K562 (cell line): ENCODE results near the gene BROX. TPM values are rescaled to one million over a fixed set of nuclear protein-coding genes. Genes with fewer than 3 reads are reported as not detected.
A peak's percentile ranks its signal among the peaks of the same experiment; 100 is the strongest.

Experiments
- FOSL1 ChIP-seq: fragments of 200-800 bp; sonication (Bioruptor generic); conservative IDR thresholded peaks from 2 replicates; pipeline ENCODE4 v1.6.1; 2016; ENCODE audit warnings: missing genetic modification characterization, missing compliant biosample characterization
- GABPB1 ChIP-seq: sonication (generic); formaldehyde crosslinking; IDR thresholded peaks from 2 replicates; pipeline ENCODE4 v1.8.0; 2022; ENCODE audit warnings: mild to moderate bottlenecking, missing genetic modification reagents
- MCM5 ChIP-seq: fragments of 450-650 bp; IDR thresholded peaks from 2 replicates; pipeline ENCODE4 v1.6.1; 2016; ENCODE audit warnings: low read depth
- NFE2 ChIP-seq: IDR thresholded peaks from 2 replicates; pipeline ENCODE4 v1.6.1; 2014; ENCODE audit warnings: antibody characterized with exemption, low read depth
- POLR2G ChIP-seq: fragments of 200-400 bp; formaldehyde crosslinking; IDR thresholded peaks from 2 replicates; pipeline ENCODE4 v1.6.1; 2017; ENCODE audit warnings: low read depth, mild to moderate bottlenecking, antibody characterized with exemption, low read length, moderate library complexity
- RBM17 ChIP-seq: fragments of 200-400 bp; formaldehyde crosslinking; IDR thresholded peaks from 2 replicates; pipeline ENCODE4 v1.6.1; 2017; ENCODE audit warnings: low read depth, mild to moderate bottlenecking, low read length, borderline replicate concordance
- SIRT6 ChIP-seq: IDR thresholded peaks from one replicate; pipeline ENCODE4 v1.6.1; 2012; ENCODE audit warnings: low read depth, mild to moderate bottlenecking, control low read depth, inconsistent platforms, low read length, moderate library complexity
- TCF7 ChIP-seq: sonication (generic); IDR thresholded peaks from 2 replicates; pipeline ENCODE4 v1.6.1; 2016; ENCODE audit warnings: antibody characterized with exemption, borderline replicate concordance
- THRAP3 ChIP-seq: fragments of 450-650 bp; IDR thresholded peaks from 2 replicates; pipeline ENCODE4 v1.6.1; 2016; ENCODE audit warnings: mild to moderate bottlenecking, inconsistent platforms, borderline replicate concordance
- ZNF830 ChIP-seq: fragments of 250-450 bp; sonication (Bioruptor Pico); IDR thresholded peaks from 2 replicates; pipeline ENCODE4 v1.5.0; 2021; ENCODE audit warnings: mild to moderate bottlenecking
- polyA plus RNA-seq, 8 experiments: library from polyadenylated mRNA; depleted of rRNA in 4 of 8; stranded (reverse) in 5 of 8; unstranded in 3 of 8; fragments of >200 nt; fragmentation: Nextera tagmentation in 2 of 8; fragmentation: Illumina TruSeq in 1 of 8; extraction: Ambion mirVana in 2 of 8; extraction: Trizol in 1 of 8; gene quantifications; 2 replicates each; pipeline versions ENCODE4 v1.2.1 to v1.2.3, GENCODE V29; 2011 to 2014; ENCODE audit warnings: inconsistent platforms in 1 of 8, missing spikeins in 1 of 8
- total RNA-seq, 7 experiments: library from RNA; depleted of rRNA in 6 of 7; stranded (reverse); fragments of >200 nt in 6 of 7; fragmentation: Illumina TruSeq in 2 of 7; extraction: Trizol in 2 of 7; gene quantifications; 2 replicates each; pipeline versions ENCODE4 v1.2.1 to v1.2.3, GENCODE V29; 2011 to 2021; ENCODE audit warnings: low replicate concordance in 1 of 7
- TF ChIP-seq, protein P1 (sequence below): fragments of 450-650 bp; IDR thresholded peaks from 2 replicates; pipeline ENCODE4 v1.6.1; 2016; ENCODE audit warnings: low read depth
- TF ChIP-seq, protein P2 (sequence below): sonication (generic); formaldehyde crosslinking; IDR thresholded peaks from 2 replicates; pipeline ENCODE4 v1.8.0; 2022; ENCODE audit warnings: mild to moderate bottlenecking, missing genetic modification reagents

Gene BROX
- total and polyA plus RNA-seq, 9 of the 15 experiments (the other 6 are each of a cell fraction or from before 2014, with no cell fraction given), result 9.4 to 153 (median 45.1) TPM

DNA sequence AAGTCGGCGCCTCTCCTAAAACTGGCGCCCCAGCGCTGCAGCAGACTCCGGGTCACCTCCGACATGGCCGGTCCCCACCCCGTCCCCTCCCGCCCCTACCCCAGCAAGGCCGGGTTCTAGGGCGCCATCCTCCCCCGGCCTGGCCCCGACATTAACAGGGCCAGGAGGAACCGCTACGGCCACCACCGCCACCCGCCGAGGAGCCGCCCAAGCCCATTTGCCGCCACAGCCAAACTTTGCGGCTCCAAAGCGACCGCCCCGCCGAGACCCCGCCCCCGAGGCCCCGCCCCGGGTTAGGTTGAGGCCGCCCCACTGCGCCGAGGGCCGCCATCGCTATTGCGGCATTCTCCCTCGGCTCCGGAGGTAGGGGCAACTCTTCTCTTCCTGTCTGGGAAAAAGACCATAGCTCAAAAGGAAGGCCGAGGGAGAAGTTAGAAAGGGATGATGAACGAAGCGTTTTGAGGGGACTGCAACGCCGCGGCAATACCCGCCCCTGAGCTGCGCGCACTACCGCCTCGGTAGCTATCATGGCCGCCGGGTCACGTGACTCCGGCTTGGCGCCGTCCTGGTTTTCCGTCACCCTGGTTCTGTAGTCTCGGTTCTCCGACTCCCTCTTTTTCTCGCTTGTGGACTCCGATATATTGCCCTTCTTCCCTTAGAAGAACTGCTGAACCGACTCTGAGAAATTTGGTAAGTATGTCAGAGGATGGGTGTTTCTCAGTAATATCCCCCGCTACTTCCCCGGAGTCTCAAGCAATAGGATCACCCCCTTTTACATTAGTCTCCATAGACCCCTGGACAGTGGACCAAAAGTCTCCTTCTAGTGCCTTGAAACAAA lies at the start of gene BROX, which contains the start of gene AIDA (continued):
- TF ChIP-seq POLR2G, result peak; percentile 91
- TF ChIP-seq GABPB1 (CRISPR knock-in tag), result peak; percentile 31; the same call in 1 of the 2 replicates
- no peak for TF ChIP-seq RBM17
- TF ChIP-seq, protein P1, sequence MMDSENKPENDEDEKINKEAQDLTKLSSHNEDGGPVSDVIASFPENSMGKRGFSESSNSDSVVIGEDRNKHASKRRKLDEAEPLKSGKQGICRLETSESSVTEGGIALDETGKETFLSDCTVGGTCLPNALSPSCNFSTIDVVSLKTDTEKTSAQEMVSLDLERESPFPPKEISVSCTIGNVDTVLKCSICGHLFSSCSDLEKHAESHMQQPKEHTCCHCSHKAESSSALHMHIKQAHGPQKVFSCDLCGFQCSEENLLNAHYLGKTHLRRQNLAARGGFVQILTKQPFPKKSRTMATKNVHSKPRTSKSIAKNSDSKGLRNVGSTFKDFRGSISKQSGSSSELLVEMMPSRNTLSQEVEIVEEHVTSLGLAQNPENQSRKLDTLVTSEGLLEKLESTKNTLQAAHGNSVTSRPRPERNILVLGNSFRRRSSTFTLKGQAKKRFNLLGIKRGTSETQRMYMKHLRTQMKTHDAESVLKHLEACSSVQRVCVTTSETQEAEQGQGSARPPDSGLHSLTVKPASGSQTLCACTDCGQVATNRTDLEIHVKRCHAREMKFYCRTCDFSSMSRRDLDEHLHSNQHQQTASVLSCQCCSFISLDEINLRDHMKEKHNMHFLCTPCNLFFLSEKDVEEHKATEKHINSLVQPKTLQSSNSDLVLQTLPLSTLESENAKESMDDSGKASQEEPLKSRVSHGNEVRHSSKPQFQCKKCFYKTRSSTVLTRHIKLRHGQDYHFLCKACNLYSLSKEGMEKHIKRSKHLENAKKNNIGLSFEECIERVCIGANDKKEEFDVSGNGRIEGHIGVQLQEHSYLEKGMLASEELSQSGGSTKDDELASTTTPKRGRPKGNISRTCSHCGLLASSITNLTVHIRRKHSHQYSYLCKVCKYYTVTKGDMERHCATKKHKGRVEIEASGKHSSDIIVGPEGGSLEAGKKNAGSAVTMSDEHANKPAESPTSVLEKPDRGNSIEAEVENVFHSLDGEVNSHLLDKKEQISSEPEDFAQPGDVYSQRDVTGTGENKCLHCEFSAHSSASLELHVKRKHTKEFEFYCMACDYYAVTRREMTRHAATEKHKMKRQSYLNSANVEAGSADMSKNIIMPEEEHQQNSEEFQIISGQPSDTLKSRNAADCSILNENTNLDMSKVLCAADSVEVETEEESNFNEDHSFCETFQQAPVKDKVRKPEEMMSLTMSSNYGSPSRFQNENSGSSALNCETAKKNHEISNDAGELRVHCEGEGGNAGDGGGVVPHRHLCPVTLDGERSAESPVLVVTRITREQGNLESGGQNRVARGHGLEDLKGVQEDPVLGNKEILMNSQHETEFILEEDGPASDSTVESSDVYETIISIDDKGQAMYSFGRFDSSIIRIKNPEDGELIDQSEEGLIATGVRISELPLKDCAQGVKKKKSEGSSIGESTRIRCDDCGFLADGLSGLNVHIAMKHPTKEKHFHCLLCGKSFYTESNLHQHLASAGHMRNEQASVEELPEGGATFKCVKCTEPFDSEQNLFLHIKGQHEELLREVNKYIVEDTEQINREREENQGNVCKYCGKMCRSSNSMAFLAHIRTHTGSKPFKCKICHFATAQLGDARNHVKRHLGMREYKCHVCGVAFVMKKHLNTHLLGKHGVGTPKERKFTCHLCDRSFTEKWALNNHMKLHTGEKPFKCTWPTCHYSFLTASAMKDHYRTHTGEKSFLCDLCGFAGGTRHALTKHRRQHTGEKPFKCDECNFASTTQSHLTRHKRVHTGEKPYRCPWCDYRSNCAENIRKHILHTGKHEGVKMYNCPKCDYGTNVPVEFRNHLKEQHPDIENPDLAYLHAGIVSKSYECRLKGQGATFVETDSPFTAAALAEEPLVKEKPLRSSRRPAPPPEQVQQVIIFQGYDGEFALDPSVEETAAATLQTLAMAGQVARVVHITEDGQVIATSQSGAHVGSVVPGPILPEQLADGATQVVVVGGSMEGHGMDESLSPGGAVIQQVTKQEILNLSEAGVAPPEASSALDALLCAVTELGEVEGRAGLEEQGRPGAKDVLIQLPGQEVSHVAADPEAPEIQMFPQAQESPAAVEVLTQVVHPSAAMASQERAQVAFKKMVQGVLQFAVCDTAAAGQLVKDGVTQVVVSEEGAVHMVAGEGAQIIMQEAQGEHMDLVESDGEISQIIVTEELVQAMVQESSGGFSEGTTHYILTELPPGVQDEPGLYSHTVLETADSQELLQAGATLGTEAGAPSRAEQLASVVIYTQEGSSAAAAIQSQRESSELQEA, result no peak
- TF ChIP-seq SIRT6, result no peak
- peak; percentile 67 for TF ChIP-seq FOSL1 (tag)
- TF ChIP-seq MCM5, result no peak
- TF ChIP-seq NFE2, result 0 out of 2 replicates have a peak, but pooled peaks have one; percentile 5
- 0 out of 2 replicates have a peak, but pooled peaks have one; percentile 8 for TF ChIP-seq TCF7
- no peak for TF ChIP-seq THRAP3
- peak; percentile 84; the same call in 1 of the 2 replicates for TF ChIP-seq ZNF830
- TF ChIP-seq, protein P2, sequence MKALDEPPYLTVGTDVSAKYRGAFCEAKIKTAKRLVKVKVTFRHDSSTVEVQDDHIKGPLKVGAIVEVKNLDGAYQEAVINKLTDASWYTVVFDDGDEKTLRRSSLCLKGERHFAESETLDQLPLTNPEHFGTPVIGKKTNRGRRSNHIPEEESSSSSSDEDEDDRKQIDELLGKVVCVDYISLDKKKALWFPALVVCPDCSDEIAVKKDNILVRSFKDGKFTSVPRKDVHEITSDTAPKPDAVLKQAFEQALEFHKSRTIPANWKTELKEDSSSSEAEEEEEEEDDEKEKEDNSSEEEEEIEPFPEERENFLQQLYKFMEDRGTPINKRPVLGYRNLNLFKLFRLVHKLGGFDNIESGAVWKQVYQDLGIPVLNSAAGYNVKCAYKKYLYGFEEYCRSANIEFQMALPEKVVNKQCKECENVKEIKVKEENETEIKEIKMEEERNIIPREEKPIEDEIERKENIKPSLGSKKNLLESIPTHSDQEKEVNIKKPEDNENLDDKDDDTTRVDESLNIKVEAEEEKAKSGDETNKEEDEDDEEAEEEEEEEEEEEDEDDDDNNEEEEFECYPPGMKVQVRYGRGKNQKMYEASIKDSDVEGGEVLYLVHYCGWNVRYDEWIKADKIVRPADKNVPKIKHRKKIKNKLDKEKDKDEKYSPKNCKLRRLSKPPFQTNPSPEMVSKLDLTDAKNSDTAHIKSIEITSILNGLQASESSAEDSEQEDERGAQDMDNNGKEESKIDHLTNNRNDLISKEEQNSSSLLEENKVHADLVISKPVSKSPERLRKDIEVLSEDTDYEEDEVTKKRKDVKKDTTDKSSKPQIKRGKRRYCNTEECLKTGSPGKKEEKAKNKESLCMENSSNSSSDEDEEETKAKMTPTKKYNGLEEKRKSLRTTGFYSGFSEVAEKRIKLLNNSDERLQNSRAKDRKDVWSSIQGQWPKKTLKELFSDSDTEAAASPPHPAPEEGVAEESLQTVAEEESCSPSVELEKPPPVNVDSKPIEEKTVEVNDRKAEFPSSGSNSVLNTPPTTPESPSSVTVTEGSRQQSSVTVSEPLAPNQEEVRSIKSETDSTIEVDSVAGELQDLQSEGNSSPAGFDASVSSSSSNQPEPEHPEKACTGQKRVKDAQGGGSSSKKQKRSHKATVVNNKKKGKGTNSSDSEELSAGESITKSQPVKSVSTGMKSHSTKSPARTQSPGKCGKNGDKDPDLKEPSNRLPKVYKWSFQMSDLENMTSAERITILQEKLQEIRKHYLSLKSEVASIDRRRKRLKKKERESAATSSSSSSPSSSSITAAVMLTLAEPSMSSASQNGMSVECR (CRISPR knock-in tag), result peak; percentile 92
